Sigmoid colon (tissue), 7 donors: Measurements from ENCODE around the gene JAG1. TPM values are rescaled to one million over a fixed set of nuclear protein-coding genes. Genes with fewer than 3 reads are reported as not detected.

Experiments
- DNase-seq: peaks from one replicate; pipeline ENCODE4 v3.0.0-alpha.2; 2019
- H3K27ac ChIP-seq, 4 donors: fragments of 200-600 bp; sonication (generic); one replicate each; pipeline ENCODE4 v1.5.1; 2016 to 2019; ENCODE audit warnings: mild to moderate bottlenecking in 1 of 4
- H3K27me3 ChIP-seq, 3 donors: fragments of 200-600 bp; sonication (generic); one replicate each; pipeline ENCODE4 v1.5.1; 2019; ENCODE audit warnings: mild to moderate bottlenecking in 1 of 3
- H3K36me3 ChIP-seq, 4 donors: fragments of 200-600 bp; sonication (generic); one replicate each; pipeline ENCODE4 v1.5.1; 2016 to 2019
- H3K4me1 ChIP-seq, 4 donors: fragments of 200-600 bp; sonication (generic); one replicate each; pipeline ENCODE4 v1.5.1; 2017 to 2019
- H3K4me3 ChIP-seq, 4 donors: fragments of 200-600 bp; sonication (generic); one replicate each; pipeline ENCODE4 v1.5.1; 2017 to 2019; ENCODE audit warnings: mild to moderate bottlenecking in 2 of 4, moderate library complexity in 1 of 4
- H3K9me3 ChIP-seq, 4 donors: fragments of 200-600 bp in 3 of 4; sonication (generic) in 3 of 4; one replicate each; pipeline versions ENCODE4 v1.5.1 to v1.6.1; 2013 to 2019
- CTCF ChIP-seq, 4 experiments: fragments of 450-650 bp in 3 of 4; fragments of 200-600 bp in 1 of 4; IDR thresholded peaks; one replicate each; pipeline ENCODE4 v1.5.1; 2016 to 2019; ENCODE audit warnings: antibody characterized with exemption in 4 of 4, mild to moderate bottlenecking in 3 of 4, moderate library complexity in 2 of 4
- EP300 ChIP-seq, 4 donors: sonication (generic); formaldehyde crosslinking; IDR thresholded peaks; one replicate each; pipeline ENCODE4 v1.6.1; 2017; ENCODE audit warnings: antibody characterized with exemption in 4 of 4
- POLR2A ChIP-seq, 2 donors: fragments of 450-650 bp; IDR thresholded peaks; one replicate each; pipeline ENCODE4 v1.6.1; 2016; ENCODE audit warnings: antibody characterized with exemption in 2 of 2, mild to moderate bottlenecking in 2 of 2, moderate library complexity in 2 of 2
- POLR2AphosphoS5 ChIP-seq, 4 donors: sonication (generic); formaldehyde crosslinking; IDR thresholded peaks; one replicate each; pipeline ENCODE4 v1.6.1; 2017; ENCODE audit warnings: antibody characterized with exemption in 4 of 4
- WGBS, 2 donors: extraction: QIAGEN DNeasy Blood & Tissue Kit; methylation state at CpG; one replicate each; pipeline ENCODE4 v1.1.7; 2013; 5-methylcytosine and 5-hydroxymethylcytosine counted together
- intact Hi-C: fragments of 100-400 bp; cut with DNase I; formaldehyde crosslinking; loops from one replicate; pipeline ENCODE4 v1.15.1; 2023
- polyA plus RNA-seq, 3 donors: library from polyadenylated mRNA; stranded (reverse); fragments of 200-250 nt; gene quantifications; one replicate each; pipeline ENCODE4 v1.2.3, GENCODE V29; 2013
- total RNA-seq, 4 donors: library from RNA; depleted of rRNA; stranded (reverse); fragments of >200 nt; gene quantifications; one replicate each; pipeline ENCODE4 v1.1.0, GENCODE V29; 2016
- donor health status: healthy with polysubstance abuse.
- donor health status: Bipolar disorder and iron deficiency.
- donor health status: healthy.

Gene JAG1
- total and polyA plus RNA-seq, 7 donors: 3.9 to 76.4 (median 32.4) TPM

GRCh38 chr20:10649797-10650160 lies 24.0 kb downstream of the JAG1 start:
- 75 to 84% methylated on average over 3 of the region's 3 CpGs for WGBS, 2 donors
- Histone ChIP-seq H3K27me3 (no peaks in the 10 kb centered on the region), H3K4me1 (peaks cover 0 to 45% (median 40%) of the 10 kb centered on the region in 4 donors), H3K36me3 (peaks cover 38 to 73% (median 60%) of the 10 kb centered on the region in 4 donors), H3K9me3 (no peaks in the 10 kb centered on the region), H3K27ac (peak overlapping the region in 2 of 4 donors; percentile 83 to 87), H3K4me3 (no peak overlapping the region)
- no peak for TF ChIP-seq POLR2AphosphoS5 (IDR thresholded peaks at IDR 0.05)
- no peak for TF ChIP-seq POLR2A (IDR thresholded peaks at IDR 0.05)
- no peak for TF ChIP-seq CTCF (IDR thresholded peaks at IDR 0.05)
- TF ChIP-seq EP300 (IDR thresholded peaks at IDR 0.05): no peak
- intact Hi-C loops: loop anchor here (5.0 kb wide), 1 partner anchor 177 kb away; no protein-coding TSS in a partner anchor
- no peak for DNase-seq

DNA sequence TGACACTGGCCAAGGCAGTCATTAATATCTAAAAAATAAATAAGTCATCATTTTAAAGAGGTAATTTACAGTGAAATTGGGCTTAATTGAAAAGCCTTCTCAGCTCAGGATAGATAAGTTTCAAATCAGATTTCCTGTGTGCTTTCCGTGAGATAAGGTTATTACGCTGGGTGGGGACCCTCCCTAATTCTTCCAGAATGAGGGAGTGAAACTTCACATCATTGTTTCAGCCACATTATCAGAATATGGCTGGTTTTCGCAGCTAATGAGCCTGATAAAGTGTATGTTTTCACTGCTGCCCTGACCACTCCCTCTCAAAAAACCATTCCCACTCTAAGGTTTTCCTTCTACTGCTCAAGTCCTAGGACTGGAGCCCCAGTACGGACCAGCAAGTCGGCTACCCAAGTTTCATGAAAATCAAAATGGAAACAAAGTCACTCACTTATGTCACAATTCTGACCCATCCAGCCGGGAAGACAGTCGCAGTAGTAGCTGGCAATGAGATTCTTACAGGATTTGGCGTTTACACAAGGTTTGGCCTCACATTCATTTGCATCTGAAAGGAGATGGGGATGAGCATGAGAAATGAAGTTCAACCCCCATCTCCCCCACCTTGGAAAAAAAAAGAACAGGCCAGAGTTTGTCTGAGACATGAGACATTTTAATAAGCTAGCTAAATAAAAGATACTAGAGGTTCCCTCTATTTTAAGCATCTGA lies 24.6 kb downstream of the JAG1 start:
- Histone ChIP-seq H3K36me3 (peaks cover 43 to 76% (median 65%) of the 10 kb centered on the region in 4 donors), H3K4me3 (no peak overlapping the region), H3K4me1 (peaks cover 0 to 39% (median 35%) of the 10 kb centered on the region in 4 donors), H3K27ac (no peak overlapping the region), H3K9me3 (no peaks in the 10 kb centered on the region), H3K27me3 (no peaks in the 10 kb centered on the region)
- intact Hi-C loops: no loop called here
- no peak for DNase-seq
- TF ChIP-seq POLR2A (IDR thresholded peaks at IDR 0.05) (no peak), POLR2AphosphoS5 (IDR thresholded peaks at IDR 0.05) (no peak), CTCF (IDR thresholded peaks at IDR 0.05) (no peak)
- 91 to 92% methylated on average over 8 of the region's 8 CpGs for WGBS, 2 donors

- TF ChIP-seq POLR2A (IDR thresholded peaks at IDR 0.05) (no peak), POLR2AphosphoS5 (IDR thresholded peaks at IDR 0.05) (no peak), CTCF (IDR thresholded peaks at IDR 0.05) (no peak), EP300 (IDR thresholded peaks at IDR 0.05) (no peak)
- H3K36me3 ChIP-seq: peaks cover 49 to 82% (median 69%) of the 10 kb centered on the region in 4 donors
- no peak overlapping the region for H3K27ac ChIP-seq
- intact Hi-C loops: no loop called here
- no peaks in the 10 kb centered on the region for H3K9me3 ChIP-seq
- peaks cover 0 to 33% (median 30%) of the 10 kb centered on the region in 4 donors for H3K4me1 ChIP-seq
- DNase-seq: no peak
- H3K4me3 ChIP-seq: no peak overlapping the region
- H3K27me3 ChIP-seq: no peaks in the 10 kb centered on the region
- WGBS, 2 donors: 92% methylated on average over 8 of the region's 8 CpGs
Measured at GRCh38 chr20:10648651-10649050, 25.1 kb downstream of the JAG1 start.

DNA sequence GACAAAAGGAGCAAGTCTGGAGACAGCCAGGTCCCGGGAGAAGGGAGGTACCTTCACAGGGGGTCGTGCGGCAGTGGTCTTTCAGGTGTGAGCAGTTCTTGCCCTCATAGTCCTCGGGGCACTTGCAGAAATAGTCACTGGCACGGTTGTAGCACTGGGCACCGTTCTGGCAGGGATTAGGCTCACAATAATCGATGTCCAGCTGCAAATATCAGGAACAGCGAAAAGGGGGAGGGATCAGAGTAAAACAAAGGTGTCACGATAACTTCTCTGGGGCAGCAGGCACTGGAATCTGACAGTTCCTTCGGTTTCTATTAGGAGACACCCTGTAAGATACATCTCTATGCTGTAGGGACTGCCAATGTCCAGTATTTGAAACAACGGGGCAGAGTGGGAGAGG lies 25.9 kb downstream of the JAG1 start:
- Histone ChIP-seq H3K4me1 (peaks cover 0 to 33% (median 28%) of the 10 kb centered on the region in 4 donors), H3K36me3 (peaks cover 54 to 89% (median 72%) of the 10 kb centered on the region in 4 donors), H3K27me3 (no peaks in the 10 kb centered on the region), H3K9me3 (no peaks in the 10 kb centered on the region), H3K27ac (no peak overlapping the region), H3K4me3 (no peak overlapping the region)
- intact Hi-C loops: no loop called here
- DNase-seq: no peak
- TF ChIP-seq CTCF (IDR thresholded peaks at IDR 0.05) (no peak), POLR2A (IDR thresholded peaks at IDR 0.05) (no peak), EP300 (IDR thresholded peaks at IDR 0.05) (no peak), POLR2AphosphoS5 (IDR thresholded peaks at IDR 0.05) (no peak)
- WGBS, 2 donors: 89% methylated on average over 11 of the region's 11 CpGs
